Measurements from ENCODE around the gene NXPE3.

DNA sequence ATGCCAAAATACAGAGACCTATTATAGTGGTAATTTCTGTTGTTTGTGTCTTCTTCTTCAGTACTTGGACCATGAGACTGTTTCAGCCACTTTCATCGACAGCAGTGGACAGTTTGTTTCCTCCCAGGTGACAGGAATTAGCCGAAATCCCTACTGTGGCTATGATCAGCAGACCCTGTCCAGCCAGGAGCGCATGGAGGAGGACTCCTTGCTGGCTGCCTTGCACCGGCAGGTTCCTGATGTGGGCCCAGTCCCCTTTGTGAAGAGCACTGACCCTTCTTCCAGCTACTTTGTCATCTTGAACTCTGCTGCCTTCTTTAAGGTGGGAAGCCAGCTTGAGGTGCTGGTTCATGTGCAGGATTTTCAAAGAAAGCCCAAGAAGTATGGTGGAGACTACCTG, 22.2 kb downstream of the NXPE3 start:
- TF ChIP-seq POLR2A (IDR thresholded peaks at IDR 0.05; ENCODE audit: extremely low read depth, insufficient read length) (no peak), MYC (IDR thresholded peaks at IDR 0.05; ENCODE audit: low read depth, low read length) (no peak)
- TF ChIP-seq, protein P1, sequence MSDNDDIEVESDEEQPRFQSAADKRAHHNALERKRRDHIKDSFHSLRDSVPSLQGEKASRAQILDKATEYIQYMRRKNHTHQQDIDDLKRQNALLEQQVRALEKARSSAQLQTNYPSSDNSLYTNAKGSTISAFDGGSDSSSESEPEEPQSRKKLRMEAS (IDR thresholded peaks at IDR 0.05; ENCODE audit: low read depth, low read length) = no peak
- TF ChIP-seq, protein P2, sequence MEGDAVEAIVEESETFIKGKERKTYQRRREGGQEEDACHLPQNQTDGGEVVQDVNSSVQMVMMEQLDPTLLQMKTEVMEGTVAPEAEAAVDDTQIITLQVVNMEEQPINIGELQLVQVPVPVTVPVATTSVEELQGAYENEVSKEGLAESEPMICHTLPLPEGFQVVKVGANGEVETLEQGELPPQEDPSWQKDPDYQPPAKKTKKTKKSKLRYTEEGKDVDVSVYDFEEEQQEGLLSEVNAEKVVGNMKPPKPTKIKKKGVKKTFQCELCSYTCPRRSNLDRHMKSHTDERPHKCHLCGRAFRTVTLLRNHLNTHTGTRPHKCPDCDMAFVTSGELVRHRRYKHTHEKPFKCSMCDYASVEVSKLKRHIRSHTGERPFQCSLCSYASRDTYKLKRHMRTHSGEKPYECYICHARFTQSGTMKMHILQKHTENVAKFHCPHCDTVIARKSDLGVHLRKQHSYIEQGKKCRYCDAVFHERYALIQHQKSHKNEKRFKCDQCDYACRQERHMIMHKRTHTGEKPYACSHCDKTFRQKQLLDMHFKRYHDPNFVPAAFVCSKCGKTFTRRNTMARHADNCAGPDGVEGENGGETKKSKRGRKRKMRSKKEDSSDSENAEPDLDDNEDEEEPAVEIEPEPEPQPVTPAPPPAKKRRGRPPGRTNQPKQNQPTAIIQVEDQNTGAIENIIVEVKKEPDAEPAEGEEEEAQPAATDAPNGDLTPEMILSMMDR (IDR thresholded peaks at IDR 0.05; ENCODE audit: low read depth, low read length) = no peak

All from NB4 (cell line).